Measurements from ENCODE around the gene STARD5.

The STARD5 gene

DNA sequence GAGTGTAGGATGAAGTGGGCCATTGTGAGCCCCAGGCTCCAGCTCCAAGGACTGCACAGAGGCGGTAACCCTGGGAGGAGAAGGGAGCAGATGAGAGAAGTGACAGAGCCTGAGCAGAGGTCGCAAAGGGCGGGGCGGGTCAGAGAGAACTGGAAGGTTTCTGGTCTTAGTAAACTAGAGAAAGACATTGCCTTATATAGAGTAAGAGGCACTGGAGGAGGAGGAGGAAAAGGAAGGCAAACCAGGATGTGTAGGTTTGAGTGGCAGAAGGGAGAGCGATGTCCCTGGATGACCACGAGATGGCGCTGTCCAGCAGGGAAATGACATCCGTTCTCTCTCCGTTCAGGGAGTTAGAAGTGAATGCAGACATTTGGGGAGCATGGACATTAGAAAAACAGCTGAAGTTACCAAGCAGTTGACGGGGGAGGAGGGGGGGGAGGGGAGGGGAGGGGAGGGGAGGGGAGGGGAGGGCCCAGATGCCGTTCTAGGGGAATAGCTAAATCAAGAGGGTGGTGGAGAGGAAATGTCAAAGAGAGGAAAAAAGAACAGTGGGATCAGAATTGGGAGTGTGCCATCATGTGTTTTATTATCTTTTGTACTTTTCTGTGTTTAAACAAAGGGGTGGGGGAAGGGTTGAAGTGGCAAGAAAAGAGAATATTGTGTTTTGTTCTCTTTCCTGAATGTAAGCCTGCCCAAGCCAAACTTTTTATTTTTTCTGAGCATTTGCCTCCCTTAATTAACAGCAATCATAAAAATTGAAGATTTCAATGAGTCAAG lies 48.8 kb downstream of the STARD5 start:
- peak; percentile 74 to 79 for DNase-seq (ENCODE audit: low read depth in 2 of 2)

DNA sequence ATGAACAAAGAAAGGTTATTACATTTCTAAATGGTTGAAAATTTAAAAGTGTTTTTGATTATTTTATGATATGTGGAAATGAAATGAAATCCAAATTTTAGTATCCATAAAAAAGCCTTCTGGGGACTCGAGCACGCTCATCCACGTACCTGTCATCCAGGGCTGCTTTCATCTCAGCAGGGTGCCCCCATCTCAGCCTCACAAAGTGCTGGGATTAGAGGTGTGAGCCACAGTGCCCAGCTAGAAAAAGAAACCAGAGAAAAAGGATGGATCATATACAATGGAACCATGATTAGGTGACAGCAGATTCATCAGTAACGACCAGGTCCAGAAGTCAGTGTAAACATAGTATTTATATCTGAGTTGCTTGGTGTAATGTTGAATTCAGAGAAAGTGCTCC lies 49.7 kb downstream of the STARD5 start:
- no peak for DNase-seq (ENCODE audit: low read depth in 2 of 2)

DNA sequence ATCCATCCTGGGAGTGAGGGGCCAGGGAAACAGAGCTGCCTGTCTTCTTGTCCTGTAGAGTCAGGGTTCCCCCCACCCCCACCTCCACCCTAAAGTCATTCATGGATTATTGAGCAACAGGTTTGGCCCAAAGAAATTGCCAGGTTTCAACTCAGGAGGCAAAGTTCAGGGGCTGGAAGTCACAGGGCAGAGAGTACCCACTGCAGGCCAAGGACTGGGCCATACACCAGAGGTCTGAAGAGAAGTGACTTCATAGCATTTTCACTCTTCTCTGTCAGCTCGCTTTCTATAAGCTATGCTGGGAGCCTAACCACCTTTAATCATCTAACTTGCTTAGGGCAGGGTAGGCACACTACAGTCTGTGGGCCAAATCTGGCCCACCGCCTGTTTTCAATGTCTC lies 50.1 kb downstream of the STARD5 start:
- no peak for DNase-seq (ENCODE audit: low read depth in 2 of 2)

DNA sequence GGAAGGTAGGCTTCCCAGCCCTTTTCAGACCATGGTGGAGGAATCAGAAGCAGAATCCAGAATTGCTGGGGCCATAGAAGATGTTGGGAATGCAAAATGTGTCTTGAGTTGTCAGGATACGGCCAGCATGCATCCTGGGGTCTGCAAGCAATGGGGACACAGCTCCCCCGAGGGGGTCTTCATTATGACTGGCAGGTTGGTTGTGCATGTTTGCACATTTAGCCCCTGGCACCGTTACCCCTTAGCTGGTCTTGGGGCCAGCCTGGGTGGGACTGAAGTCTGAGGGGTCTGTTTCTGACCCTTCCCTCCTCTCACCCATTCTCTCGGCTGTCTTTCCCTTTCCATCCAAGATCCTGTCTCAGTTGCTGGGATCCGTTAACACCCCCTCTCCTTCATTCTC lies 50.7 kb downstream of the STARD5 start:
- DNase-seq (ENCODE audit: low read depth in 2 of 2) = no peak

DNA sequence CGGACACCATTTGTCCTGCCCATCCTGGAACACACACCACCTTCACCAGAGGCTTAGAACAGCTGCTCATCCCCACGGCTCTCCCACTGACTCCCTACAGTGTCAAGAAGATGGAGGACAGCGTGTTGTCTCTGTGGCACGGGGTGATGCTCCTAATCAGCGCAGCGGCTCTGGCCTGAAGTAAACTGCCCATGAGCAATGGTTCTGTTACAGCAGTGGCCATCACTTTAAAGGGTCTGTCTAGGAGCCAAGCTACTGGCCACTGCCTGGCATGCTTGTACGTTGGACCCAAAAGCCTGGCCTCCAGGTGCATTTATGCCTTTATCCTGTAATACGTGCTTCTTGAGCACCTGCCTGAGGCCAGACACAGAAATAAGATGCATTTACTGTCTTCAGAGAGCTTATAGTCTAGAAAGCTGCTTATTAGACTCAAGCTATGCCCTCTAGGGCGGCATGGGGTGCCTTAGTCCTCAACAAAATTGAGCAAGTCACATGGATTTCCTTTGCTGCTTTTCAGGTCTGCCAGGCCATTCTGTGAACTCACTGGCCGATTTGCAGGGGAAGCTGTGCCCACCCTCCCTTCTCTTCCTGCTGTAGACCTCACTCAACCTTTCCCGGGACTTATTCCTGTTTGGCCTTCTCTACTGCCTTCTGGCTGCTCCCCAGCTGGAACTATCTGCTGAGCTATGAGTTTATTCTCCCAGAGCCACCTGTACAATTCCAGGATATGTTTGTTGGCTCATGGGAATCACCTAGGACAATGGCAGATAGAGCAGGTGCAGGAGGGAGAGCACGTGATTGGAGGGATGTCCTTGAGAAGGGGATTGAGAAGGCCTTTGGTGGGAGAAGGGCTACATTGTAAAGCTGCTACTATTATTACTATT lies 51.9 kb downstream of the STARD5 start:
- DNase-seq (ENCODE audit: low read depth in 2 of 2) = no peak

DNA sequence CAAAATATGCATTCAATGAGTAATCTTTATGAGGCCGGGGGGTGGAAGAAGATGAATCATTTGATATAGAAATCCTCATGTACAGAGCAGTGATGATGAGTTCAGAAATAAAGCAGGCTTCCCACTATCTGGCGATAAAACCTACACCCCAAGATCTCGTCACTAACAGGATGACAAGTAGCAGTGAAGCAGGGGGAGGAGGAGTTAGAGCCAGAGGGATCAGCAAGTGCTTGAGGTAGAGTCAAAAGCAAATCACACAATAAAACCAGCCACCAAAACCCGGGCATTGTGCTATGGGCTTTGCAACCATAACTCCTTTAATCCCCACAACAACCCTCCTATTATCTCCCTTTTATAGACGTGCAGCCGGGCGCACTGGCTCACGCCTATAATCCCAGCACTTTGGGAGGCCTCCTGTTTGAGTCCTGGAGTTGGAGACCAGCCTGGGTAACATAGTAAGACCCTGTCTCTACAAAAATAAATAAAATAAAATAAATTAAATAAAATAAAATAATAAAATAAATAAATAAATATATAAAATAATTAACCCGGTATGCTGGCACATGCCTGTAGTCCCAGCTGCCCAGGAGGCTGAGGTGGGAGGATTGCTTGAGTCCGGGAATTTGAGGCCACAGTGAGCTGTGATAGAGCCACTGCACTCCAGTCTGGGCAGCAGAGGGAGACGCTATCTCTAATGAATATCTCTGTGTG lies 53.0 kb downstream of the STARD5 start:
- peak; percentile 58 to 59 for DNase-seq (ENCODE audit: low read depth in 2 of 2)

DNA sequence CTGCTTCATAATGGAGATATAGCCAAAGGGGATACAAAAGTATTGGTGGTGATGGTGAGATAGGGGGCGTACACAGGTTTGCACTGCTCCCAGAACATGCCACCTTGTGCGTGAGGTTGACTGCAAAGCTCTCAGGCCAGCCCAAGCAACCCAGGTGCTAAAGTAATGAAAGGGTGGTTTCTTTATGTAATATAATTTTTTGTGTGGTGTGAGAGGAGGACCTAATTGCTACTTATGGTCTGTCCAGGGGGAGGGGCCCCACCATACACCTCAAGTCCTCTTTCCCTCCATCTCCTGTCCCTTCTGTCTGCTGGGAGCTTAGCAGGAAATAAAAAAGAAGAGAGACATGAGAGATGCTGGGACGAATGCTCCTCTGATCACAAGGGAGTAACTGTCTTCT lies 53.8 kb downstream of the STARD5 start:
- no peak for DNase-seq (ENCODE audit: low read depth in 2 of 2)

DNA sequence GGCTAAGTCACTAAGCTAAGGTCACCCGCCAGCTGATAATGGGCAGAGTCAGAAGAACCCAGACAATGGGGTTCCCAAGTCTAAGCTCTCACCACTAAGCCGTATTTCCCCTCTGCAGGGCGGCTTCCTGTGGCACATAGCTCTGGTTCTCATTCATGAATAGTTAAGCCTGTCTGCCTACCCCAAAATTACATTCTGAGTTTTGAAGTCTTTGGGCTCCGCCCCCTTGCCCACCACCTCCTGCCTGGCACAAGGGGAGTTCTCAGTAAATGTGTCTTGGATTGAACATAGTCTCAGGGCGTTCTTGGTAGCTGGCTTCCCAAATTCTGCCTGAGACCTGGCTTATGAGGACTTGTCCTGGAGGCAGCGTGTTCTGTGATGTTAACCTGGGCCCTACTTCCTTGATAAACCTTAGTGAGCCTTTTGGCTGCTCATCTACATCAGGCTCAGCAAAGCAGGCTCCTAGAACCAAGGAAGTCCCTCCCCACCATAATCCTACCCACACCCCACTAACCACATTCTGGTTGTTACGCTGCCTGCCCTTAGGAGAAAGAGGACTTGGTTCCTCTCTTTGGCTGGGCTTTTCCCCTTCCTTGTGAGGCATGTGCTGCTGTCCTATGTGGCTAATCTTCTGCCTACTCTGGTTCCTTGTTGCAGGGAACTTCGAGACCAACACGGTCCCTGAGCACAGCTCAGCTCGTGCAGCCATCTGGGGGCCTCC lies 54.9 kb downstream of the STARD5 start:
- no peak for DNase-seq (ENCODE audit: low read depth in 2 of 2)

DNA sequence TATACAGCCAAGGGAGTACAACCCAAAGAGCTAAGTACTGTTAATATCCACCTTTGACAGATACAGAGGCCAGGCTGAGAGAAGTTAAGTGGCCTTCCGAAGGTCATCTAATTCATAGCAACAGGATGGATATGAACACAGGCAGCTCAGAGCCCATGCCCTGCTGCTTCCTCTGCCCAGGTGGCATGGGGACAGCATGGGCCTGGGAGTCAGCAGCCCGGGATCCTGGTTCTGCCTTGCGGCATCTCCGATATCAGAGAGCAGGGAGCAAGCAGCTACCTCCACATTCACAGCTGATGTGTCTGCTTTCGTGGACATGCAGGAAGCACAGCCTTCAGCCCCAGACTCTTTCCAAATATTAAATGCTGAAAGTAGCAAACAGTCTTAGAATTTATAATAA lies 55.6 kb downstream of the STARD5 start:
- no peak for DNase-seq (ENCODE audit: low read depth in 2 of 2)

DNA sequence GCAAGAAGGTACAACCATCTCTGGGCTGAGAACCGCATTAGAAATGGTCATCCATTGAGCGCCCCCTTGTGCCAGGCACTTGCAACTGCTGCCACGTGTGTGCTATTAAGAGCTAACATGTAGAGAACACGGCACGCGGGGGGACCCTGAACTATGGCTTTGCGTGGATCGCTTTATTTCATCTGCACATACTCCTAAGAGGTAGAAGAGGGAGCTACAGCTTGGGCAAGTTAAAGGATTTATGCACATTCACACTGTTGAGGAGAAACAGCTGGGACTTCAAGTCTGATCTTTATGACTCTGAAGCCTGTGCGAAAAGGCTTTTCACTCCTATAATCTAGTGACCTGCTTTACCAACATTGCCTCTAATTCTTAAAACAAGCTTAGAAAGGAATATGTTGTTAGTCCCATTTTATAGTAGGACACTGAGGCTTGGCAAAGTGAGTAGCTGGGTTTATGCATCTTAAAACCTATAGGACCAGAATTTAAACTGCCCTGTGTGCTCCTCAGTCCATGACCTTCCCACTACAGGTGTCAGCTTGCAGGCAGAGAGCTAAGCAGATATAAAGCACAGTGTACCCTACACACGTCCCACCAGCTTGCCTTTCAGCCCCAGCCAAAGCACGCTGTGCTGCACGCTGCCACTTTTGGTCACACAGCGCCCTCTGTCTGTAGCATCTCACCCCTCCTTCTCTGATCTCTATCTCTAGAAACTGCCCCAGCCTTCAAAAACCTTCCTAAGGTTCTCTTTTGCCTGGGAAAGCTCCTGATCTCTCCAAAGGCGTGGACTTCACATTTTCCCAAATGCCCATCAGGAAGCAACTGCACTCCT lies 57.8 kb downstream of the STARD5 start:
- peak; percentile 55 to 59 for DNase-seq (ENCODE audit: low read depth in 2 of 2)

DNA sequence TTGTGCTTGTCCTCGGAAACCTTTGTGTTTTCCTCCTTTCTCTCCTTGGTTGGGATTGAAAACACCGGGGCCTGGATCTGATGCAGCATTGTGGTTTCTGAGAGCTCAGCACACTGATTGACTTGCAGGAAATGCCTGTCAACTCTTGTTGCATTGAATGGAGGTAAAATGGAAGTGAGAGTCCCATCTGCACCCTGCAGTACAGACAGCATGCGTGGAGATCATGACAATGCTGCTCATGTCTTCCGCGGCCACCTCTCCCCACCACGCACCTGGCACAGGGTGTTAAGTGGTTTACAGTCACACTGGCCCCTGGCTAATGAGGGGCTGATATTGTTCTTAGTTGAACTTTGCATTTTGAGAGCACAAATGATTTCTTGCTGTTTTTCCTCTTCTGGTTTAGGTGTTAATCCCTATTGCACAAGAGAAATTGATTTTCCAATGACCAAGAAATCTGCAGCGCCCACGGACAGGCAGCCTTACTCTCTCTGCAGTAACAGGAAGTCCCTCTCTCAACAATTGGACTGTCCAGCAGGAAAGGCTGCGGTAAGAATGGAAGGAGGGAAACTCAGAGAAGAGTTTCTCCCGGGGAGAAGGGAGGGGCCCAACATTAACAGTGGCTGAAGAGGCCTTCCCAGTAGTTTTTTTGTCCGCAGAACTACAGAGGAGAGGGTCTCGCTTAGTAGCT lies 58.5 kb downstream of the STARD5 start:
- DNase-seq (ENCODE audit: low read depth in 2 of 2) = no peak

DNA sequence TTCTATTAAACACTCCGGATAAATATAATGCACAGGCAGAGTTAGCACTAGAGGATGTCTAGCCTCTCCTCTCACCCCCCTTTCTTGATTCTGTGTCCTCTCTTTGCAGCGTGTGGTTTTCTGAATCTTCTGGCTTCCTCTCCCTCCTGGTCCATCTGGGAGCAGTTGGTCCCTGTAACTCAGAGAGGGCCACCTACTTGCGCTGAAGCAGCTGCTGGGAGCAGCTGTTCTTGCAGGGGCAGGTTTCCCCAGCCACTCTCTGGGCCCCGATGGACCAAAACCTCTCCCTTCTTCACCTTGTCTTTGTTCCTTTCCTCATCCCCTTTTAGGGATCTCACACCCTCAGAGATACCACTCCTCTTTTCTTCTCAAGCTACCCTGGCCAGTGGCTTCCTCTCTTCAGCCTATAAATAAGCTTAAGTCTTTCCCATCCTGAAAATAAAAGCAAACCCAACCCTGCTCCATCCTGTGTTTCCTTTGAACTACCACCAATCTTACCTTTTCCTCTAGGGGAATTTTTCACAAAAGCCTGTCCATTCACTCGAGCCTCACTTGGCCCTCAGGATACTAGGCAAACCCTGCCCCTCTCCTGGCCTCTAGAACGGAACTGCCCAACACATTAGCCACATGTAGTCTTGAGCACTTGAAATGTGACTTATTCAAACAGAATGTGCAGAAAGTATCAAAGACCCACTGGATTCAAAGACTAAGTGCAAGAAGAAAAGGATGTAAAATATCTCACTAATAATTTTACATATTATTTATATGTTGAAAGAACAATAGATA lies 59.7 kb downstream of the STARD5 start:
- no peak for DNase-seq (ENCODE audit: low read depth in 2 of 2)

DNA sequence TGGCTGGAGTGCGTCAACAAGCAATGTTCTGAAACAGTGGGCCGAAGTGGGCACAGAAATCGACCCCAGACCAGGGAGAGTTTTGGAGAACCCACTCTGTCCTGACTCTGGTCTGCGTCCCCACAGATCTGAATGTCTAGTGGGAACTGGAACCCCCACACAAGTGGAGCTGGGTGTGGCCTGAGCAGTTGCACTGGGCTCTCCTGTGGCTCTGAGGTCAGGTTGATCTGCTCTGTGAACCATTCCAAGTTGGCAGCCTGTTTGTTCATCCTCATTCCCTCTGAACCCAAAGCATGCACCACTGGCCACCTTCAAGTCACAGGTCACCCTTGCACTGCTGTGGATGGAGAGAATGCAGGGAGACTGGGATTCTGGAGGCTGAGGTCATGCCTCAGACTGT lies 60.5 kb downstream of the STARD5 start:
- no peak for DNase-seq (ENCODE audit: low read depth in 2 of 2)

DNA sequence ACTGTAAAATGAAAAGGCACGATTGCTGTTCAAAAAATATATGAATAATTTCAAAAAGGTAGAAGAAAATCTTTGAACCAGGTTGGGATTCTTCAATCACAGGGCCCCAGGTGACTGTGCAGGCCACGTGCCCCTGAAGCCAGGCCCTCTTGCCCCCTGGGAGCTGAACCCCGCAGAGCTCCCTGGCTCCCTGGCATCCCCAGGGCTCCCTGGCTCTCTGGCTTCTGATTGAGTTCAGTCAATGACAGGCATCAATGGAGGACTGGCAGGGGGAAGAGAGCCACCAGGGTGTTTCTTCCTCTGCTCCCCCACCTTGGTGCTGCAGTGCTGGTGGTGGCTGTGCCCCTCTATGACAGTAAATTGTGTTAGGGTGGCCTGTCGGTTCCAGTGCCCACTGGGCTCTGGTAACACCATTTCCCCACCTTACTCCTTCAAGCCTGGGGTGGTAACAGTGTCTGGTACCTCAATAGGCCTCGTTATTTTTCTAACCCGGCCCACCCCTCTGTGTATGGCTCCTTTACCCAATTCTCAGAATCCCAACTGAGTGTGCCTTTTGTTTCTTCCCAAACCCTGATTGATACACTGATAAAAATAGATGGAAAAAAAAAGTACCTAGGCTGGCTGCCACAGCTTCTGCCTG lies 62.6 kb downstream of the STARD5 start:
- DNase-seq (ENCODE audit: low read depth in 2 of 2) = no peak

DNA sequence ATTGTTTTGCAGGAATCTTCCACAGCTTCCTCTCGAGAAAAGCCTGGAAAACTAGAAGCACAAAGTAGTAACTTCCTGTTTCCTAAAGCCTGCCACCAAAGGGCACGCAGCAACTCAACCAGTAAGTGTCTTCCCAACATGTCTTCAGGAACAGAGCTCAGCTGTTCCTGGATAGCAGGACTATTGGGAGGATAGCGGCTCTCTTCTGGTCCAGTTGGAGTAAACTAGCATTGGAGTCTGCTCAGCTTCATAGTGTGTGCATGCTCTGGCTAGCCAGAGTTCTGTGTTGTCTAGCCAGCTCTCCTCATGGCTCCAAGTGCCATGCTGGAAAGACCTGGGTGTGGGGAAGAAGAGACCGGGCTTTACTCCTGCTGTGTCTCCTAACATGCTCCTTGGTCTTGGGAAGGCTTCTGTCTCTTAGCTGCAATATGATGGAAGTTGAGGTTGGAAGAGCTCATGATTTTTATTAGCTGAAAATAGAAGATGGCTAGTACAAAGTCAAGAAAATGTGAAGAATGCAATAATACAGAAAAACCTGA lies 64.1 kb downstream of the STARD5 start:
- no peak for DNase-seq (ENCODE audit: low read depth in 2 of 2)

All from fibroblast of skin of left quadriceps (primary cell).